SK-N-MC (cell line): ENCODE measurements around the gene PLA2G4B.

Experiments used
- DNase-seq: peaks from one replicate; pipeline ENCODE4 v3.0.0-alpha.2; 2011; ENCODE audit warnings: low read depth, low spot score
- H3K27ac ChIP-seq: fragments of 200-600 bp; sonication (generic); 2 replicates; pipeline ENCODE4 v1.5.1; 2016; ENCODE audit warnings: mixed run types
- H3K36me3 ChIP-seq: fragments of 200-600 bp; sonication (generic); 2 replicates; pipeline ENCODE4 v1.6.1; 2017; ENCODE audit warnings: antibody characterized with exemption, low read length, mixed read lengths; ENCODE audit not compliant: insufficient read depth
- H3K4me3 ChIP-seq: fragments of 200-600 bp; sonication (generic); 2 replicates; pipeline ENCODE4 v1.5.1; 2016
- H3K9ac ChIP-seq: fragments of 200-600 bp; sonication (generic); 2 replicates; pipeline ENCODE4 v1.8.0; 2017; ENCODE audit warnings: mixed run types, mixed read lengths; ENCODE audit not compliant: insufficient read length
- H3K9me3 ChIP-seq: fragments of 200-600 bp; sonication (generic); 2 replicates; pipeline ENCODE4 v1.6.1; 2017; ENCODE audit warnings: low read depth, mild to moderate bottlenecking, antibody characterized with exemption, low read length, moderate library complexity, mixed read lengths
- EZH2 ChIP-seq: fragments of 200-600 bp; sonication (generic); IDR thresholded peaks from one replicate; pipeline ENCODE4 v1.6.1; 2017; ENCODE audit warnings: antibody characterized with exemption
- FOXP2 ChIP-seq: optimal IDR thresholded peaks from 2 replicates; pipeline ENCODE3; 2011; ENCODE audit warnings: mild to moderate bottlenecking, moderate library complexity; ENCODE audit not compliant: insufficient read depth; ENCODE audit errors: extremely low read length, control extremely low read depth
- POLR2AphosphoS5 ChIP-seq: IDR thresholded peaks from 2 replicates; pipeline ENCODE4 v1.6.1; 2012; ENCODE audit warnings: mild to moderate bottlenecking, low read depth, low read length, borderline replicate concordance

PLA2G4B gene

GRCh38 chr15:41848631-41849030 is 10.0 kb downstream of the PLA2G4B start:
- TF ChIP-seq POLR2AphosphoS5: no peak
- TF ChIP-seq EZH2: no peak
- no peak for TF ChIP-seq FOXP2
- no peak for DNase-seq
- Histone ChIP-seq H3K9me3 (no peaks in the 10 kb centered on the region), H3K36me3 (no peaks in the 10 kb centered on the region), H3K9ac (no peak overlapping the region), H3K4me3 (no peak overlapping the region), H3K27ac (no peak overlapping the region)

- TF ChIP-seq EZH2: no peak
- no peak for TF ChIP-seq POLR2AphosphoS5
- TF ChIP-seq FOXP2: no peak
- H3K27ac ChIP-seq: no peak overlapping the region
Measured at GRCh38 chr15:41849204-41849603, 10.6 kb downstream of the PLA2G4B start.

DNA sequence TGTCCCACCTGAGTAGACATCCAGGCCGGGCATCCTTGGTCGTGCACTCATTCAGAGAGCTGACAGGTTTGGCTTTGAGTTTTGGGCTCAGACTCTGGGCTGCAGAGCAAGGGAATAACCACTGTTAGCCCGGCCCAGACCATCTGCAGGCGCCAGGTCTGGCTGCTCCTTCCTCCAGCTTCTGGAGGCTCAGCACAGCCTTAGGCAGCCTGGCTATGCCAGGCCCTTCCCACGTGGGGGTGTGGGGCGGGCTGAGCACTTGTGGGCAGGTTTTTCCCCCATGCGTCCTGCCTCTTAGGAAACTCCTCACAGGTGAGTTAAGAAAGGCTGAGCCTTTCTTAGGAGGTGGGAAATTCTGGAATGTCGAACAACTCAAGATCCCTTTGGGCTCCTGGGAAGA is 11.2 kb downstream of the PLA2G4B start:
- no peak for TF ChIP-seq EZH2
- no peak for TF ChIP-seq POLR2AphosphoS5
- TF ChIP-seq FOXP2: no peak
- no peak for DNase-seq
- no peaks in the 10 kb centered on the region for H3K9me3 ChIP-seq

More at GRCh38 chr15:41849204-41849603, 10.6 kb downstream of the PLA2G4B start:
- Histone ChIP-seq H3K4me3 (no peak overlapping the region), H3K36me3 (no peaks in the 10 kb centered on the region), H3K9ac (no peak overlapping the region), H3K9me3 (no peaks in the 10 kb centered on the region)
- DNase-seq: no peak

GRCh38 chr15:41850482-41851166 is 12.0 kb downstream of the PLA2G4B start:
- H3K27ac ChIP-seq: no peak overlapping the region
- no peak for DNase-seq
- H3K9me3 ChIP-seq: no peaks in the 10 kb centered on the region
- no peak overlapping the region for H3K9ac ChIP-seq
- no peak overlapping the region for H3K4me3 ChIP-seq
- TF ChIP-seq FOXP2: no peak
- no peaks in the 10 kb centered on the region for H3K36me3 ChIP-seq

More for the DNA sequence above, 11.2 kb downstream of the PLA2G4B start:
- Histone ChIP-seq H3K9ac (no peak overlapping the region), H3K27ac (no peak overlapping the region), H3K4me3 (no peak overlapping the region), H3K36me3 (no peaks in the 10 kb centered on the region)

DNA sequence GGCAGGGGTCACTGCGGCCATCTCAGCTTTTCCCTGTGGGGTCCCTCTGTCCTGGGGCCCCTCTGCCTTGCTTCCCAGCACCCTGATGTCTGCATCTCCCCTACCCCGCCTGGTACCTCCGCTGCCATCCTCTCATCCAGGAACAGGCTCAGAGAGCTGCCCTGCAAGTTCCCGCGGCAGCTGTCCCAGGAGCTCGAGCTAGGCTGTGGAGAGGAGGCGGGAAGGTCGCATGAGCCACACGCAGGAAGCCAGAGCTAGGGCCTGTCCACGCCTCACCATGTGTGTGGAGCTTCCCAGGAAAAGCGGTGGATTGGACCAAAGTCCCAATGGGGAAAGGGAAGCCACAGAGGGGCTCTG is 12.5 kb downstream of the PLA2G4B start:
- H3K27ac ChIP-seq: no peak overlapping the region
- no peak overlapping the region for H3K9ac ChIP-seq
- no peak for TF ChIP-seq EZH2
- no peak for TF ChIP-seq FOXP2
- TF ChIP-seq POLR2AphosphoS5: no peak
- H3K4me3 ChIP-seq: no peak overlapping the region
- H3K36me3 ChIP-seq: no peaks in the 10 kb centered on the region
- no peaks in the 10 kb centered on the region for H3K9me3 ChIP-seq
- DNase-seq: no peak

GRCh38 chr15:41851755-41852370 is 13.2 kb downstream of the PLA2G4B start:
- Histone ChIP-seq H3K9ac (no peak overlapping the region), H3K36me3 (no peaks in the 10 kb centered on the region), H3K9me3 (no peaks in the 10 kb centered on the region), H3K4me3 (no peak overlapping the region), H3K27ac (no peak overlapping the region)
- DNase-seq: no peak
- TF ChIP-seq EZH2 (no peak), FOXP2 (no peak), POLR2AphosphoS5 (no peak)

GRCh38 chr15:41852736-41853590 is 14.3 kb downstream of the PLA2G4B start:
- TF ChIP-seq FOXP2 (no peak), POLR2AphosphoS5 (no peak), EZH2 (no peak)
- Histone ChIP-seq H3K27ac (no peak overlapping the region), H3K9ac (no peak overlapping the region), H3K9me3 (no peaks in the 10 kb centered on the region), H3K4me3 (no peak overlapping the region), H3K36me3 (no peaks in the 10 kb centered on the region)
- no peak for DNase-seq

GRCh38 chr15:41853831-41854230 is 15.2 kb downstream of the PLA2G4B start:
- Histone ChIP-seq H3K9me3 (no peaks in the 10 kb centered on the region), H3K36me3 (no peaks in the 10 kb centered on the region), H3K9ac (no peak overlapping the region), H3K27ac (no peak overlapping the region), H3K4me3 (no peak overlapping the region)
- TF ChIP-seq POLR2AphosphoS5: no peak
- TF ChIP-seq FOXP2: no peak
- no peak for TF ChIP-seq EZH2
- no peak for DNase-seq
